NCI-H82 treated with DMSO at 0.1 percent for 48 hours (cell line): ENCODE results near the gene CTDP1.

Source experiments
- DNase-seq: peaks from one replicate; lab custom pipeline; 2025; ENCODE audit not compliant: unreplicated experiment; lab: John Stamatoyannopoulos, UW

Gene CTDP1

GRCh38 chr18:79779700-79780190 is 100.1 kb downstream of the CTDP1 start:
- no peak for DNase-seq

- DNase-seq = no peak
These were observed 100.9 kb downstream of the CTDP1 start for GRCh38 chr18:79780547-79780946.

DNA sequence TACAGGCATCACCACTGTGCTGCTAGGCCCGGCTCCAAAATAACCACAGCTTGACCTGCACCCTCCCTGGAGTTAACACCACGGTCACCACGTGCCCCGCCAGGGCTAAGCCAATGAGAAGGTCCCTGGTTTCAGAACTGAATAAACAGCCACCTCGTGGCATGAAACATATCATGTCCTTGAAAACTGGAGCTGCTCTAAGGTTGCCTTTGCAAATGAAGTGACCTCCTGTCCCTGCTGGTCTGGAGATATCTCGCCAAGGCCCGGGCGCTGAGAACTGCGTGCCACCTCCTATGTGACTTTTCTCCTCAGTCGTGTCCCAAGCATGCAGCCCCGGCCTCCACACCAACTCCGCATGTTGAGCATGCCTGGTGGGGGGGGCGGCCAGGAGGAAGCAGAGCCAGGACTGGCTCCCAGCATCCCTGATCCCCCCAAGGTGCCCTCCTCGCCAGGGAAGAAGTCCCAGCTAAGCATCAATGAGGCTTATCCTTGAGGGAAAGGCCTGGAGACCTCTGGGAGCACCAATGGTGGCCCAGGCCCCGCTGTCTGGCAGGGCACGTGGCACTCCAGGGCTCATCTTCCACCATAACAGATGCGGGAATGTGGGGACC is 101.8 kb downstream of the CTDP1 start:
- no peak for DNase-seq

DNA sequence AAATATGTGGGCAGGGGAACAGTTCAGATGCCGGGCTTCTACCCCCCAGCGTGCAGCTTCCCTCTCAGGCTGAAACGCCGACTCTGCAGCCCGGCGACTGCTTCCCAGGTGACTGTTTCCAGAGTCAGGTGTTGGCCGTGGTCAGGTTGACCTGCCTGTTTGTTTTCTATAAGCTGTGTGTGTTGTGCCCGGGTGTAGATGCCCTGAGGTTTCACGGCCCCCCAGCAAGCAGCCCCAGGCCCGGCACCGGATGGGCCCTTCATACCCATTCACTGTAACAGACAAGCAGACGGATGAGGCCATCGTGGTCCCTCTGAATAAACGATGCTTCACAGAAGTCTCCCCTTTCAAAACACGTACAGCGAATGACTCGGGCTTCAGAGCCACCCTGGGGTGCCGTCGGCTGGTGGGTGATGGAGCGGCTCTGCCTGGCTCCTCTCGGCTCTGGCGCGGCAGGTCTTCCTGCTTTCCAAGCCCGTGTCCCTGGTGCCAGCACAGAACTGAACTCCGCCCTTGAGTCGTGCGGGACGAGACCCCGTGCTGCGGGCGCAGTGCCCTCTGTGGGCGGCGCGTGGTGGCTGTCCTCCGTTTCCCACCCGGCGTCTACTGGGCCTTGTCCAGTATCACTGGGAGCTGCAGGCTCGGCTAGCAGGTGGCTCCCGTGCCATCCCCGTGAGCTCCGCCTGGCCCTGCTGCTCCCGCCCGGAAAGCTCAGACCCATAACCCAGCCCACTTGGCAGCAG is 103.1 kb downstream of the CTDP1 start:
- no peak for DNase-seq

DNA sequence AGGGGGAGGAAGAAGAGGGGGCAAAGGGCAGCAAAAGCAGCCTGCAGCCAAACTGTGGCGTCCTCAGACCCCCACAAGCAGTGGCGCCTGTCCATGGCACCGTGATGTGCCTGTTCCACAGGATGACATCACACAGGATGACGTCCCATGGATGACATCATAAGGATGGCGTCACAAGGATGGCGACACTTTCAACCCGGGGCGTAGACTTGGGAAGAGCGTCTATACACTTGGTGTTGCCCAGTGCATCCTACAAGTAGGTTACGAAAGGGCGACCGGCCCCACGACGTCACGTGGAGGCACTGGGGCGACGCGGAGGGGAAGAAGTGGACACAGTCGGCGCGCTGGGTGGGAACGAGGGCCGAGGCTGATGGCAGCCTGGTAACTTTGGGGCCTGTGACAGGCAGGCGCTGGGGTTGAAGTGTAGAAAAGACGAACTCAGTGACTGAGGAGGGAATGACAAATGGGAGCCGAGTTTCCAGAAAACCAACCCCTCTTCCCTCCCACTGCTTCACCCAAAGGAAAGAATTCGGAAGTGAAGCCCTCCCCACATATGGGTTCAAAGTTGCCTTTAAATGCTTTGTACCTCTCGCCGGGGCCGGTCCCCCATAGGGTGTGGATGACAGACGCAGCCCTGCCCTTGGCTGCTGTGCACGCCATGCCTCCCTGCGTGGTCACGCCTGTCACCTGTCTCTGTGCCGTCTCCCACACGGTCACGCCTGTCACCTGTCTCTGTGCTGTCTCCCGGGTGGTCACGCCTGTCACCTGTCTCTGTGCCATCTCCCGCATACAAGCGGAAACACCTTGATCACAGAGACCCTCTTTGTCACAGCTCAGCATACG is 104.7 kb downstream of the CTDP1 start:
- no peak for DNase-seq

DNA sequence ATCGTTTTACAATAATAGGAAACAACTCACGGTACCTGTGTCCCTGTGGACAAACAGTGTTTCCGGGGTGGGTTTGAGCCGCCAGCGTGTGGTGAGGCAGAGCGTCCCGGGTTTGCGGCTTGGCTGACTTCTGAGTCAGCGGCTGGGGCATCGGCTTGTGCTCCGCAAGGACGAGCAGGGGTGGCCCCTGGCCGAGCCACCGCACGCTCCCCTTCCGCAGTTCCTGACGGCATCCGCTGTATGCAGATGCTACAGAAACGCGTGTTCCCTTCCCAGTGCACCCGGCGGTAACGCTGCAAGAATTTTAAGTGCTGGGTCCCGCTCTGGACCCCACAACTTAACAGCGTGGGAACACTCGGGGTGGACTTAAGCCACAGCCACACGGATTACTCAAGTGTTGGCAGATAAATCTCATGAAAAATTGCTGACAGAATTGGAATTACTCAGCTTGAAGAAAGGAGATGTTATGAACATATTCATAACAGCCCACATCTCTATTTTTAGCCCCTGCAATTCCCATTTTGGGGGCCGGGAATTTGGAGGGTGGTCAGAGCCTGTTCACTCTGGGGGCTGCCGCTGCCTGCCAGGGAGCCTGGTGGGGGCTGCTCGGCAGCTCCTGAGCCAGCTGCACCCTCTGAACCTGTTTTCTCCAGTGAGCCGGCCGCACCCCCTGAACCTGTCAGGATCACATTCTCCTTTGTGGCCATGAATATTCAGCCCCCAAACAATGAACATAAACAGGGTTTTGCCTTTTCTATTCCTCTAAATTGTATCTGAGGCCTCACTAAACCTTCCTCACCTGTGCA is 105.6 kb downstream of the CTDP1 start:
- DNase-seq = no peak

GRCh38 chr18:79785831-79786230 is 106.2 kb downstream of the CTDP1 start:
- no peak for DNase-seq

- no peak for DNase-seq
These were observed 106.7 kb downstream of the CTDP1 start for GRCh38 chr18:79786304-79786703.

- DNase-seq = no peak
These were observed 107.4 kb downstream of the CTDP1 start for GRCh38 chr18:79786786-79787526.

DNA sequence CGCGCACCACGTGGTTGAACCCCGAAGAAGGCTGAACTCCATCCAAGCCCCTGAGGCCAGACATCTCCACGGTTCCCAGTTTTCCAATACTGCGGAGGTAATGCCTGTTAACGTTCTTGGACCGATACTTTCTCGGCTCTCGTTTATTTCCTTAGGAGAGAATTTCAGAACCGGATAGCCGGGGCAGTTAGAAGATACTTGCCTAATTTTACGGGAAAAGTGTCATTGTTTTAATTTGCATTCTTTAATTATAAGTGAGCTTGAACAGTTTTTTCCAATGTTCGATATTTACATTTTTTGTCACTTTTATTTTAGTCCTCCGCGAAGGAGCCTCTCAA is 107.9 kb downstream of the CTDP1 start:
- DNase-seq = no peak

- no peak for DNase-seq
These were observed 108.5 kb downstream of the CTDP1 start for GRCh38 chr18:79787865-79788733.

DNA sequence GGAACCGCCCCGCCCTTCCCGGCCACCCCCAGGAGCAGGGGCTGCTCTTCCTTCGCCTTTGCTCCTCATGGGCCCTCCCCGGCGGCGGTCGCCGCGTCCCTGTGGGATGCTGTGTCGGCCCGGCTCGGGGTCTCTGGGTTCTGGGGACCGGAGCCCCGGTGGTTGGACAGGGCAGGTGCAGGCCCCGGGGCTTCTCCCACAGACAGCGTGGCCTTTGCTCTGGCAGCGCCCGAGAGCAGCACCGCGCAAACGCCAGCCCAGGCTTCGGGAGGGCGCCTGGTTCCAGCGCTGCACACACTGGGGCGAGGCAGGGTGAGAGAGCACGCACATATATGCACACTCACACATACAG is 109.1 kb downstream of the CTDP1 start:
- DNase-seq = no peak

GRCh38 chr18:79789091-79789891 is 109.7 kb downstream of the CTDP1 start:
- DNase-seq = no peak

- DNase-seq = no peak
These were observed 110.6 kb downstream of the CTDP1 start for GRCh38 chr18:79789901-79790890.

DNA sequence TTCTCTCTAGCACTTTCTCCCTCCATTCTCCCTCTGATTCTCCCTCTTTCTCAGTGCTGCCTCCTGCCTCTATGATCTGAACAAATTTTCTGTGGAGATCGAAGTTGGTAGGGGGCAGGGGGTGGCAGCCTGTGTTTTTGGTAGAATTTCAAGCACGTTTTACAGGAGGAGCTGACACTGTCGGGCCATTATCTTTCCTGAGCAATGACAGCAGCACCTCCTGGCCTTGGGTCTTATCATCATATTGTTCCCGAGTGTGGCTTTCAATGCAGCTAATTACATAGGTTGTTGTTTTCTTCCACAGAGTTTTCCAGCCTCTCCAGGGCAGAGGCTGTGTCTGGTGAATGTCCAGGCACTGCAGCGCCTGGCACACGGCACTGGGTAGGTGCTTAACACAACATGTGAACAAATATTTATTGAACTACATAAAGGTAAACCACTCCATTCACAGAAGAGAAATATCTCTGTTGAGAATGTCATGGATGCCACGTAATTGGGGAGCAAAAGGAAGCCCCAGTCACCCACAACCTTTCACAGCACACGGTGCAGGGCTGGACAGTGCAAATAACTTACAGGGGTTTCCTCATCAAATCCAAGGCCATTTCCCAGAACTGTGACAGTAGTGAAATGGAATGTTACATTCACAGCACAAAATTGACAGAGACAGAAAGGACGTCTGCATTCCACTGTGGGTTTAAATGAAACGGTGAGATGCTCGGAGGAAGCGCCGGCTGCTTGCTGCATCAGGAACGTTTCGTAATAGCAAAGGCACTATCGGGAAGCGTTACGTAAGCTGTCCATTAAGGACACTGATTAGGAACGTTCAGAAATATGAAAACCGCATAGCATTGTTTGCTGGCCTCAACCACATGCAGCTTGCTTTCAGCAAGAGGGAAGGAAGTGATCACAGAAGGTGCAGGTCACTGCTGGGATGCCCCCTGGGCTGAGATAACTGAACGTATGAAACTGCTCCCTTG is 111.7 kb downstream of the CTDP1 start:
- no peak for DNase-seq
